ENCODE measurements around the gene PRRT2.

DNA sequence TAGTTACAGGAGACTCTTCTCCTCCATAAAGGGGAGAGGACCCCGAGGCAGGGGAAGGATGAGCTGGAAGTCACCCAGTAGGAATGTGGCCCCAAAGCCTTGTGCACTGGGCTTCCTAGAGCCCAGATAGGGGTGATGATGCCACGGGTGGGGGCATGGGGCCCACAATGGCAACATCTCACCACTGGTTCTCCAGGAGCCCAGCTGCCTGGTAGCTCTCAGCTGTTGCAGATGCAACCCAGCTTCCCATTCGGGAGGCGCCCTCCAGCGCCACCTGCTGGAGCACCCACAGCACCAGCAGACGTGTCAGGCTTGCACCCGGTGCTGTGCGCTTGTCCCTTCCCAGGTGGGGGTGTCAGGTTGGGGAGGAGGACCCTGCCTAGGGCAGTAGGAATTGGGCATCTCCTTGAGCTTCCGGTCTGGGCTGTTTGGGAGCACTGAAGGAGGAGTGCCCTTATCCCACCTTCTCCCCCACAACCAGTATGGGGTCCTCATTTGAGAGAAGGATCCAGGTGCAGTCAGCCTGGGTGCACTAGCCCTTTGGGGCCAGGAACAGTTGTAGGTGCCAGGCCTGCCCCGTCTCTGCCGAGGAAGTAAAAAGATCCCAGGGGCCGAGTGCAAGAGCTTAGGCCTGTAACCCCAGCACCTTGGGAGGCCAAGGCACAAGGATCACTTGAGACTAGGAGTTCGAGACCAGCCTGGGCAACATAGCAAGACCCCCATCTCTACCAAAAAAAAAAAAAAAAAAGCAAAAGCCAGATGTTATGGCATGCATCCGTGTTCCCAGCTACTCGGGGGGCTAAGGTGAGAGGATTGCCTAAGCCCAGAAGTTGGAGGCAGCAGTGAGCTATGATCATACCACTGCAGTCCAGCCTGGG is 36.7 kb downstream of the PRRT2 start:
- TF ChIP-seq, protein P1, sequence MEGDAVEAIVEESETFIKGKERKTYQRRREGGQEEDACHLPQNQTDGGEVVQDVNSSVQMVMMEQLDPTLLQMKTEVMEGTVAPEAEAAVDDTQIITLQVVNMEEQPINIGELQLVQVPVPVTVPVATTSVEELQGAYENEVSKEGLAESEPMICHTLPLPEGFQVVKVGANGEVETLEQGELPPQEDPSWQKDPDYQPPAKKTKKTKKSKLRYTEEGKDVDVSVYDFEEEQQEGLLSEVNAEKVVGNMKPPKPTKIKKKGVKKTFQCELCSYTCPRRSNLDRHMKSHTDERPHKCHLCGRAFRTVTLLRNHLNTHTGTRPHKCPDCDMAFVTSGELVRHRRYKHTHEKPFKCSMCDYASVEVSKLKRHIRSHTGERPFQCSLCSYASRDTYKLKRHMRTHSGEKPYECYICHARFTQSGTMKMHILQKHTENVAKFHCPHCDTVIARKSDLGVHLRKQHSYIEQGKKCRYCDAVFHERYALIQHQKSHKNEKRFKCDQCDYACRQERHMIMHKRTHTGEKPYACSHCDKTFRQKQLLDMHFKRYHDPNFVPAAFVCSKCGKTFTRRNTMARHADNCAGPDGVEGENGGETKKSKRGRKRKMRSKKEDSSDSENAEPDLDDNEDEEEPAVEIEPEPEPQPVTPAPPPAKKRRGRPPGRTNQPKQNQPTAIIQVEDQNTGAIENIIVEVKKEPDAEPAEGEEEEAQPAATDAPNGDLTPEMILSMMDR (IDR thresholded peaks at IDR 0.05) = peak; percentile 79 to 93 (median 90)
- TF ChIP-seq POLR2A (IDR thresholded peaks at IDR 0.05) = no peak
- no peak for TF ChIP-seq EP300 (IDR thresholded peaks at IDR 0.05)

Data from upper lobe of left lung (tissue), 4 donors.